ENCODE measurements around the gene GALNT10.
"Not testable (repeated sequence)": the region's sequence is repeated elsewhere in the genome, so short reads cannot be mapped to it uniquely, and the experiment has no call there.

The GALNT10 gene

DNA sequence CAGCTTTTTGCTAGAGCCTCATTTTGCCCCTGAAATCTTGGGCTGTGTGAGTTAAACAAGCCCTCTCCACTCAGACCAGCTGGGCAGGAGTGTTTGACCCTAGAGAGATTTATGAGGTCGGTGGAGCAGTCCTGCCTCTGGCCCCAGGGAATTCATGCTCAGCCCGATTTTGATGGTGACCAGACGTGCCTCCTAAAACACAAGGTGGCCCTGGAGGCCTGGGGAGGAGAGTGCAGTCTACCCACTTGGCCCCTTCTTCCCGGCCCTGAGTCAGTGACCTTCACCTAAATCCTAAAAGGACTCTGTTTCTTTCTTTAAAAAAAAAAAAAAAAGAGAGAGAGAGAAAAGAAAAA lies 168.7 kb downstream of the GALNT10 start:
- FAIRE-seq: no peak

DNA sequence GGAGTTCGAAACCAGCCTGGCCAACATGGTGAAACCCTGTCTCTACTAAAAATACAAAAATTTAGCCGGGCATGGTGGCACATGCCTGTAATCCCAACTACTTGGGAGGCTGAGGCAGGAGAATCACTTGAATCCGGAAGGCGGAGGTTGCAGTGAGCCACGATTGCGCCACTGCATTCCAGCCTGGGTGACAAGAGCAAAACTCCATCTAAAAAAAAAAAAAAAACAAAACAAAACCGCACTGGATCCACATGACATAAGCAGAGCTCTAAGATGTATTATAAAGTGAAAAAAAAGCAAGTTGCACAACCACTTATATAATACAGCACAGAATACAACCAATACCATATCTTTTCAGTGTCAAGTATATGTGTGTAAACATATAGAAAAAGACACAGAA lies 169.7 kb downstream of the GALNT10 start:
- FAIRE-seq: not testable (repeated sequence)

DNA sequence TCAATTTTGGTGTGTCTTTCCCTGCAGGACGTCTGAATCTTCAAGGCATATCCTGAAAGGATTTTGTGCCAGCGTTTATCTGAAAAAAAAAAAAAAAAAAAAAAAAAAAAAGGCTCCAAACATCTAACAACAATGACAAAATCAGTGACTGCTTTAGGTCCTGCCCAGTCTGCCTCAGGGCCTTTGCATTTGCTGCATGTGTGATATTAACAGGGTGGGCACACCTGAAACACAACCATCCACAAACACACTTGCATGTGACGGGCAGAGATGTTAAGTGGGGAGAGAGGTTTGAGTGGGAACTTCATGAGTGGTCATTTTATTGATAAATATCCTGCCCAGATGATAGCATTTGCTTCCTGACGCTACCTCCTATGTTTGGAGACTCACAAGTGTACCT lies 172.9 kb downstream of the GALNT10 start:
- FAIRE-seq: no peak

DNA sequence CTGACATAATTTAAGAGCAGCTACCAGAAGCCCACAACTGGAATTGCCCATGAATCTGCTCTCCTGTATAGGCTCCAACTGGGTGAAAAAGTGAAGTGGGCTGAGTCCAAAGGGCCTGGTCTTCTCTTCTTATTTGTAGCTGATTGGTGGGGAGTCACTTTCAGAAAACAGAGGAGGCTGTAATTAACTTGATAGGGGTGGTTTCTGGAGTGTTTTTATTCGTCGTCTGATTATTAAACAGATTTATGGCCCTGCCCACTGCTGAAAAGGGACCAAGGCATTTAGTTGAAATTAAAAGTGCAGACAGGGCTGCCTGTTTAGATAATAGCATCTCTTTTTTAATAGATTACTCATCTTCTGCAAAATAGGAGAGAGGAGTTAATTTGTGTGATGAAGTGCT lies 174.2 kb downstream of the GALNT10 start:
- FAIRE-seq: no peak

DNA sequence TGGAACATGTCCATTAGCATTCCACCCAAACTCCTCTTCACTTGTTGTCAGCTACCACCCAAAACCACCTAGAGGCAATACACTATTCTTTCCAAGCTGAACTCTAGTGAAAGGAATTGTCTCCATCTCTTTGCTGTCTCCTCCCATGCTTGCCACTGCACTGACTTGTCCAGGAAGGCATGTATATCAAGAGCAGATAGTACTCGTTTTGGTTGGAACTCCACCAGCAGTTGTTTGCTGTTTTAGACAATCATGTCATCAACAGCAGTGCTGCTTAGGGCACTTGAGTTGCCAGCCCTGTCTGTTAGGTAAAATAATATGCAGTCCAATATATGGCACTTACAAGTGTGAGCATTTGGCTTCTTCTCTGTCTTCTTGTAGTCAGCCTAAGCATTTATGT lies 175.3 kb downstream of the GALNT10 start:
- FAIRE-seq: no peak

DNA sequence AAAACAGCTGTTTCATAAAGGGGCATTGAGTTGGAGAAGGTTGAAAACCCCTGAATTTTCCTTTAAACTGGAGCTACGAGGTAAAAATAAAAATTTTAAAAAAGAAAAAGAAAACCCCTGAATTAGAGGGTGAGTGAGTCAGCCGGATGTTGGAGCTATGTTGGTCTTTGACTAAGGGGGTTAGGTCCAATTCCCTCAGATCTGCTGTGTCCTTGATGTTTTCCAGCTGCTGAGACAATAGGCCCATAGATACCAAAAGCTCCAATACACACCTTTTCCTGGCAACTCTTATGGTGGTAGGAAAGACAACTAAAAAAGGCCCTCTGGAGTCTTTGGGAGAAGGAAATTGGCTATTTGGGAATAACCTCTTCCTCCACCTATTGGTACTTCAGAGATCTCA lies 175.8 kb downstream of the GALNT10 start:
- FAIRE-seq: no peak

DNA sequence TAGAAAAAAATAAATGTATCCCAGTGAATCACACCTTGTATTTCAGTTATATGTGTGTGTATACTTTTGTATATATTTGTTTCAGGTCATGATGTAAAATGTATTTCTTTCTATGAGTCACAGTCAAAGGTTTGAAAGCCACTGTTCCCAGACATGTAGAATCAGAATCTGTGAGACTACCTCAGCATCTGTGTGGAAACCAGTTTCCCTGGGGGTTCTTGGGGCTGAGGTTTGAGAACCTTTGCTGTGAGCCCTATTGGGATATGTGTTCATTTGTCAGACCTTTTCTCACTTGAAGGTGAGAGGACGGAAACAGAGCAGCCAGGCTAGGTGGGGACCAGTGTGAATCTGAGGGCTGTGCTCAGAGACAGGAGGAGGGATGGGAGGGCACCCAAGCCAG lies 176.6 kb downstream of the GALNT10 start:
- no peak for FAIRE-seq

DNA sequence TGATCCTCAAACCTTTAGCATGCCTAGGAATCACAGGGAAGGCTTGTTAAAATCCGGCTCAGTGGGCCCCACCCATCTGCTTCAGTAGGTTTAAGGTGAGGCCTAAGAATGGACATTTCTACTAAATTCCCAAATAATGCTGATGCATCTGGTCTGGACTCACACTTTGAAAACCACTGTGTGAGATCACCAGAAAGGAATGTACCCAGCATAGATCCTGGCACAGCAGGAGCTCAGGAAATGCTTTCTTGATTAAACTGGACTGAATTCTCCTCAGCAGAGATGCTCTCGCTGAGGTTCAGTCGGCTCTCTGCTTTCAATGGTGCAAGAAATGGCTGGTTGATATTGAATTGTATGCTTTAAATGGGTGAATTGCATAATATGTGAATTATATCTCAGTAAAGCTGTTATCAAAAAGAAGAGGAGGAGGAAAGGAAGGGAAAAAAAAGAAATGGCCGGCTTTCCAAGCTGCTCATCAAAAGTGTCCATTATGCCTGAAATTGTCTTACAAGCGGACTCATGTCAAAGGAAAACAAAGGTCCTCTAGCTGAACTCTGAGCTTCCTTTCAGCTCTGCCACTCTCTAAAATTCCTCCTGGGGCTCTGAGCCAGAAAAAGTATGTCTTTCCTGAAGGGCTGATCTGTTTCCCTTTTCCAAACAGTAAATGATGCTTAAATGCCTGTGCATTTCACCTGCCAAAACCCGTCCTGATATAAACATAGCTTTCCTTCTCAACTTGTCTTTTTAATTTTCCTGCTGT lies 177.7 kb downstream of the GALNT10 start:
- no peak for FAIRE-seq

DNA sequence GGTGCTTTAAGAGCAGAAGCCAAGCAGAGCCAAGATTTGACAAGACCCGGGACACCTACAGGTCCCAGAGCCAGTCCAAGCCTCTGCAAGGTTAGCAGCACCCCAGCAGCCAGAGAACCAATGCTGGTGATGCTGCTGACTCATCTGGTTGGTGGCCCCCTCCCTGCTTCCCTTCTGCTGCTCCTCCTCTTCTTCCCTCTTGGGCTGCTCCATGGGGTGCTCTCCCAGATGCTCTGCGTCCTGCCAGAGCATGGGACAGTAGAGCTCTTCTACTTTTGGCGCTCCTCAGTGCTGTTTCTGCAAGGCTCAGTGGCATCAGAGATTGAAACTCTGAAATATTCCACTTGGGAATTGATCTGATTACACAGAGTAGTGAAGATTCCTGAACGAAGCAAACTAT lies 179.1 kb downstream of the GALNT10 start:
- no peak for FAIRE-seq

DNA sequence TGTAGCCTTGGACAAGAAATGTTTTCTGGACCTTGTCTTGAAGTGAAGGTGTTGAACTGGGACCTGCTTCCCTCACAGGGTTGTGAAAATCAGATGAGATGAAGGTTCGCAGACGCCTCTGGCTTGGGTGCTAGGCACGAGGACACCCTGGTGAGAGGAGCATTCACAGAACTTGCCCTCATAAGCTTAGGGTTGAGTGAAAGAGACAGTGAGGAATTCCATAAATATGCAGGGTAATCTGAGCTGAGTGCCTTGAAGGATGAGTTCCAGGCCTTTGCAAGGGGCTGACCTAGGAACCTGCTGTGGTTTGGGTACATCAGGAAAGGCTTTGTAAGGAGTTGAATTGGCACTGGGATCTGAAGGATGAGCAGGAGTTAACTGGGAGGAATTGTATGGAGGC lies 179.6 kb downstream of the GALNT10 start:
- no peak for FAIRE-seq

DNA sequence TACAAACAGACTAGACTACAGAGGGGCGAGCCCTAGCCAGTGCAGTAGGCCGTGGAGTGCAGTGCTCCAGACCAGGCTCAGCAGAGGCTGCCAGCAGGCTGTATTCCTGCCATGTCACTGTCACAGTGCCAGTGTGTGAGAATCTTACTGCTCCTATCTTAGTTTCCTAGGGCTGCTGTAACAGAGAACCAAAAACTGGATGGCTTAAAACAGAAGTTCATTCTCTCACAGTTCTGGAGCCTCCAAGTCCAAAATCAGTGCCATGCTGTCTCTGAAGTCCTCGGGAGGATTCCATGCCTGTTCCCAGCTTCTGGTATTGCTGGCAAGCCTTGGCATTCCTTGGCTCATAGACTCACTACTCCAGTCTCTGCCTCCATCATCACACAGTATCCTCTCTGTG lies 180.3 kb downstream of the GALNT10 start:
- no peak for FAIRE-seq

DNA sequence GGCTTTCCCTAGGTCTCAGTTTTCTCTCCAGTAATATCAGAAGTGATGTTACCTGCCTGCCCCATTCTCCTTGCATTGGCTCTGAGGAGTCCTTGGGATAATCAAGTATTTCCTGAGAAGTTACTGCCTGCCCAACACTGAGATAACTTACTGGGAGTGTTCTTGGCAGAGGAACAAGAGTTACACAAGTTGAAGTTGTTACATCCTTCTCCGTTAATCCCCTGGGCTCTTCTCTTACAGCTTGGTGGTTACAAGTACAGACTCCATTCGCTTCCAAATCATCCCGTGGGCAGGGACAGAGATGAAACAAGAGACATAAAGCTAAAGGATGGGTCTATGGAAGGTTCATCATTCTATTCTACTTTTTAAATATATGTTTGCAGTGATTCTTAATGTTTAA lies 181.2 kb downstream of the GALNT10 start:
- FAIRE-seq: no peak

DNA sequence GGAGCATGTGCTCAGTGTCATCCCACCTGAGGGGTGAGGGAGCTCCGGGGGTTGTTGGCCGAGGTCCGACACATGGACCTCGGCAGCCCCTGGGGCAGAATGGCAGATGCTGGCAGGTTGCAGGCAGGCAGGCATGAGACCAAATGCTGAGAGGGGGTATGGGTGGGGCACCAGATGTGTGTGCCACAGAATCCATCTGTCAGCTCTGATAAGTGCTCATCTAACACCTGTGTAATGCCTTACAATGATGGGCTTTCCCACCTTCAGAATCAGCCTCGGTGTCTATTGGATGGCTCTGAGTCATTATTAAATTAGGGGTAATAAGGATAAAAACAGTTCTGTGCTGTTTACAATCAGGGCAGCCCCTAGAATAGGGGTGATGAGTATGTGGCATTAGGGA lies 182.1 kb downstream of the GALNT10 start:
- no peak for FAIRE-seq

DNA sequence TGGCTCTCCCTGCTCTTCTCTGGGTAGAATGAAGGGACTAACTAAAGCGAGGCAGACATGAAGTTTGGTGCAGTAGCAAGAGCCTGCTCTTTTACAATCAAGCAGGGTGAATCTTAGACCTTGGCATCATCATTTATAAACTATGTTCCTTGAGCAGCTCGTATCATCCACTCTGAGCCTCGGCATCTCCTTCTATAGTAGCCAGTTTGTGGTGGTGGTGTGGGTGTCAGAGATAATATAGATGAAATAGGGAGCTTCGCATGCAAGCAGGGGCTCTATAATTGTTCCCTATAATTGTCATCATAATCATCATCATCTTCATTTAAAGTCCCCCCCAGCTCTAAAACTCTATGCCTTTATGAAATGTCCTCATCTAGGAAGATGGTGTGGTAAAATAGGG lies 182.8 kb downstream of the GALNT10 start:
- no peak for FAIRE-seq

DNA sequence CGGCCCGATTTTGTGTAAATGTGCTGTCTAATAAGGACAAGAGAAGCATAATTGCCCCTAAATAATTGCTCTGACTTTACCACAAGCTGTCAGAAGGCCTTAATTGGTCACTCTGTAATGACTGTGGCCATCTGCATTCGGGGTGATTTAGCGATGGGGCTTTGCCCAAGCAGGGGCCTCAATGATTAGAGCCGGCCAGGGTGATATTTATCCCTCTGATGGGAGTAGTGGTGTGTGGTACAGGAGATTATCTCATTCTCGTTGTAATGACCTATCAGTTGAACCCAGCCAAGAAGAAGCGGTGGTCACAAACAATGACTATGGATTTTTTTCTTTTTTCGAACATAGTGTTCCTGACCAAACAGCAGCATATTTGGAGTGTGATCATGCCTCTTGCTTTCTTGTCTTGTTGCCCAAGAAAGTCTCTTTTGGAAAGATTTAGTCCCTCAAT lies 183.2 kb downstream of the GALNT10 start:
- no peak for FAIRE-seq

DNA sequence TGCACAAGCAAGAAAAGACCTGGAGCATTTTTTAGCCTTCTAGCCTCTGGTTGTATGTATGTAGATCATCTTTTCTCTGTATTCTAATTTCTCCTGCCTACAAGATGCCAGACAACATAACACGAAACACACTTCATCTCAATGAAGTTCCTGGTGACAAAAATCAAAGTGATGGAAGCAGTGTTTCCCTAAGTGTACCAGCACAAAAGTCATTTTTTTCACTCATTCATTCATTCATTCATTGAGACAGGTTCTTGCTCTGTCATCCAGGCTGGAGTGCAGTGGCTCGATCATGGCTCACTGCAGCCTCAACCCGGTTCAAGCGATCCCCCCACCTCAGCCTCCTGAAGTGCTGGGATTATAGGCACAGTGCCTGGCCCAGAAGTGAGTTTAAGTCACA lies 183.7 kb downstream of the GALNT10 start:
- no peak for FAIRE-seq

DNA sequence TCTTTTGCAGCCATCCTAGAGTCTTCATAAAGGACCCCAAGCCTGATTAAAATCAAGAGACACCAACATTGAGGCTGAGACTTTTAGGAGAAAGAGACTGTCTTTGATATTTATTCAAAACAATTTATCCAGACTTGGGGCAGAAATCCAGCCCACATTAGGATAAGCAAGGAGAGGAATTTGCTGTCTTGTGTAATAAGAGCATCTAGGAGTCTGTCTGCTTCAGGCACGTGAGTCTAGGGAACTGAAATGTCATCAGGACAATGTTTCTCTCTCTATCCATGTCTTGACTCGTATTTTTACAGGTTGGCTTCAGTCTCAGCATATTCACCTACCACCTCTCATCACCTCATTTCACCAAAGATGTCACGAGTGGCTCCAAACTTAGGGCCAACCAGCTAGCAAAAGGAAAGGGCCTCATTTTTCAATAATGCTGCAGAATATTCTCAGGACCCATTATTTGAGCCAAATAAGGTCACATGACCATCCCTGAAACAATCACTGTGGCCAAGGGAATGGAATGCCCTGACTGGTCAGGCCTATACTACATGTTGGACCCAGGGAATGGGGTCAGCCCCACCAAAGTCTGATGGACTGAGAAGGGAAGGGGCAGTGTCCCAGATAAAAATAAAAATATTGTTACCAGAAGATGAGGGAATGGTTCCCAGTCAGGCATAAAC lies 184.9 kb downstream of the GALNT10 start:
- no peak for FAIRE-seq

DNA sequence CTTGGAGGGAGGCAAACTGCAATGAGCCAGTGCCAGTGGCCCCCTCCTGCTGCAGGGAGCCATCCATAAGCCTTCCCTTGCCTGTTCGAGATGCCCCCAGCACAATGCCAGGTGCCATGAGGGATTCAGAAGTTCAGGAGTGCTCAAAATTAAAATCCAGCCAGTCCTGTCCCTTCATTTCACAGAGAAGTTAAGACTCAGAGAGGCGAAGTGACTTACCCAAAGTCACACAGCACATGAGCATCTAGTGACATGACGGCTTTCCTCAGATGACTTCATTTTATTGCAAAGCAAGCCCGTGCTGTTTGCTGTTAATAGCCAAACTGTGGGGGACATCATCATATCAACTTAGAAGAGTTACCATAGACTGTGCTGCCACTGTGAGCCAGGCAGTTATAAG lies 185.9 kb downstream of the GALNT10 start:
- FAIRE-seq: no peak

DNA sequence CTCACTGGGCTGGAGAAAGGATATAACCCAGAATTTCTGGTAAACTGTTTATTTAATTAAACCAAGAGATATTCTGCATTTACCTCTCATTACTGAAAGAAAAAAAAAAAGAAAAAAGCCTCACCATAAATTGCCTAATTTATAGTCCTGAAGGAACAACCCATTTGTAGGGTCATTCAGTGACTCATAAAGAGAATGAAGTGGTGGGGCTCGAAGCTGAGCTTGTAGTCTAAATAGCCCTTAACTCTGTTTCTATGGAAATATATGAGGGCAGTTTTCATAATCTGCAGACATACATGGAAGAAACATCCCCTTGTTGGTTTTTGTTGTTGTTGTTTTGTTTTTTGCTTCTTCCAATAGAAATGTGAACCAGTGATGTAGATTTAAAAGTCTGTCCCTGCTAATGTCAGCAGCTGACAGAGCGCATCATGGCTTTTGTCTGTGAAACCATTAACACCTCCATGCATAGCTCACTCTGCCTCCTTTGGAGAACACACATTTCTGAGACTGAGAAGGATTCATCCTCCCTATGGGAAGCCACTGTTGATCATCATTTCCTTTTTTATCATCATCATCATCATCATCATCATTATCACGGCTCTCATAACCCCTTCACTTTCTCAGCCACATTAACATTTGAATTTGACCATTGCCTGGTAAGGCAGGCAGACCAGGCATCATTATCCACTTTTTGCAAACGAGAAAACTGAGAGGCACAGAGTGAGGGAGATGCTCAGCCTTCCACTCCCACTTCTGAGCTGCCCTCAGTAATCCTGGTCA lies 187.4 kb downstream of the GALNT10 start:
- no peak for FAIRE-seq

DNA sequence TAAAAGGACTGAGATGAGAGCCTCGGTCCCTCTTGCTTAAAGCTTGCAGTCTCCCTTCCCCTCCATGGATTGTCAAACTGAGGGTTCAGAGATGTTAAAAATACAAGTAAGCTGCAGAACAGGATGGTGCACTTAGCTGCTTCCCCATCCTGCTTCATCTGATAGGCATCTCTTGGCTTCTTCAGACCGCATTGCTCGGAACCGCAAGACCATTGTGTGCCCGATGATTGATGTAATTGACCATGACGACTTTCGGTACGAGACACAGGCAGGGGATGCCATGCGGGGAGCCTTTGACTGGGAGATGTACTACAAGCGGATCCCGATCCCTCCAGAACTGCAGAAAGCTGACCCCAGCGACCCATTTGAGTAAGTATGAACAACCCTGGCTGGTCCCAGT lies 189.7 kb downstream of the GALNT10 start:
- FAIRE-seq: no peak

DNA sequence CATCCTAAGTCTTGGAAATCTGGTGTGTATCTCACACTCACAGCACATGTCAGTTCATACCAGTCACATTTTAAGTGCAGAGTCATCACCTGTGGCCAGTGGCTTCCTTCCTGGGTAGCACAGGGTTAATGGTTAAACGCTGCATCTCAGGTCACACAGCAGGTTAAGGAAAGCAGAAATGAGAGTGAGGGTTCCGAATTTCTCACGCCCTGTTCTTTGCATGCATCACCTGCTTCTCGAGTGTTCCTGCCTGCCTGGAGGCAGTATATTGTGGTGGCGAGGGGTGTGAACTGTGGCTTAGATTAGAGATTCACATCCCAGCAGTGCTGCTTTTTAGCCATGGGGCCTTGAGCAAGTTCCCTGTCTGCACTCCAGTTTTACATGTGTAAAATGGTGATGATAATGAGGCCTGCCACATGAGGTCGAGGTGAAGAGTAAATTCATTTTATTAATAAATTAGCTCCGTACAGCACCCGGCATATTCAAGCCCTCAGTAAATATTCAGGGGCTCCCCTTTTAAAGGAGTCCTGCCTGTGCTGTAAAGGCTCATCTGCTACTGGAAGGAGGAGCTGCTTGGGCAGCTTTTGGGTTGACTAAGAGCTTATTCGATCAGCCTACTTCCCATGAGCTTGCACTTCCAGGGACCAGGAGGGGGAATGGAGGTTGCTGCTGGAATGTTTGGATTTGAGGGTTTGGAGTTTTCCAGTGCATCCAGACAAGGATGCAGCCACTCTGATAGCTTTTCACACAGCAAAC lies 194.1 kb downstream of the GALNT10 start:
- FAIRE-seq: no peak

DNA sequence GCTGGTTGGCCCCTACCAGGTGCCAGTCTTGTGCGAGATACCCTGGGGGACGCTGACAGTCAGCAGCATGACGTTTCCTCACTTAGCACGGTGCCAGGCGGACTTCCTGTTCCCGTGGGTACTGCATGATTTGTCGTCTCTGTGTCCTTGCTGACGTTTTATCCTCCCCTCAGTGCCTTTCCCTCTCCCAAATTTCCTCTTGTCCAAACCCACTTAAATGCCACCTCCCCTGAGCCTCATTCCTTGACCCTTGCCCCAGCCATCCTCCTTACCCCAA lies 194.6 kb downstream of the GALNT10 start:
- FAIRE-seq: no peak

DNA sequence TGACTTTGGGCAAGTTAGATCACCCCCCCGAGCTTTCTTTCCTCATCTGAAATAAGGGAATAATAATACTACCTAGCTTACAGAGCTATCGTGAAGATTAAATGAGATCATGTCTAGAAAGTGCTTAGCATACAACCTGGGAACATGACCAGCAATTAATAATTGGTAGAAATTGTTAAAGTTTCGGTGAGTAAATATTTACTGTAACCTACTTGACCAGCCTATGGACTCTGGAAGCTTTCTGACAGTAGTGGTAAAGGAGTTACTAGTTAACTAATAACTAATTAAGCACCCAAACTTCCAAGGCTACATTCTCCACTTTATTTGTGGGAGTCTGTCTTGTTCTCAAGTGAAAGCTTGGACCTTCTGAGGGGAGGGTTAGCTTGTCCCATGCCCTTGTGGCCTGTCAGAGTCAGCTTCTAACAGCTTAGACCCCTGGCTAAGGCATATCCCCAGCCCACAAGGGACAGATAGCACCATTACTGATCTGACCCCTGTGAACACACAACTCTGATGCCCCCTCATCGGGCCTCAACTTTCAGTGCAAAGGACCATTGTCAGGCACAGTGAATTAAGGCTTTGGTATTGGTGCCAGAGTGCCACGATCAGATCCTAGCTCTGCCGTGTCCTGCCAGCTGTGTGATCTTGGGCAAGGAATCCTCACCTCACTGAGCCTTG lies 196.6 kb downstream of the GALNT10 start:
- no peak for FAIRE-seq
